Panc1 (cell line): ENCODE measurements around the gene BACH2. TPM values are rescaled to one million over a fixed set of nuclear protein-coding genes. Genes with fewer than 3 reads are reported as not detected.

Experiments used
- ATAC-seq: fragments of 200-7000 bp; cut with Tn5 transposase; 2 replicates; pipeline ENCODE4 v1.9.1; 2020; ENCODE audit warnings: mild to moderate bottlenecking, moderate library complexity
- BruUV-seq: library from RNA; stranded (reverse); fragments of 400-500 nt; replicated peaks from 2 replicates; lab custom pipeline; 2021; lab: Mats Ljungman, UMichigan
- CTCF ChIA-PET: fragments of 300-600 bp; sonication (Branson Sonifier 250); formaldehyde crosslinking; loops from one replicate; lab custom pipeline; 2022; ENCODE audit warnings: antibody characterized with exemption; lab: Charles Lee
- POLR2A ChIA-PET: fragments of 300-600 bp; sonication (Branson Sonifier 250); formaldehyde crosslinking; loops from one replicate; lab custom pipeline; 2022; ENCODE audit warnings: antibody characterized with exemption; lab: Charles Lee
- DNase-seq: peaks from one replicate; pipeline ENCODE4 v3.0.0-alpha.2; 2010; ENCODE audit warnings: low read depth, low spot score
- H3K27ac ChIP-seq: 2 replicates; pipeline ENCODE4 v1.5.1; 2011; ENCODE audit warnings: mild to moderate bottlenecking, low read length, inconsistent platforms
- H3K27me3 ChIP-seq: fragments of 200-500 bp; sonication (Bioruptor generic); 2 replicates; pipeline ENCODE4 v1.6.0; 2014; ENCODE audit warnings: low read length, inconsistent platforms; ENCODE audit not compliant: control insufficient read depth, insufficient read depth
- H3K36me3 ChIP-seq: fragments of 200-500 bp; sonication (Bioruptor generic); 2 replicates; pipeline ENCODE4 v1.5.1; 2014; ENCODE audit warnings: inconsistent platforms, mild to moderate bottlenecking, low read length, moderate library complexity; ENCODE audit not compliant: control insufficient read depth, insufficient read depth
- H3K4me1 ChIP-seq: 2 replicates; pipeline ENCODE4 v1.5.1; 2011; ENCODE audit warnings: inconsistent platforms, mild to moderate bottlenecking, low read length, moderate library complexity; ENCODE audit not compliant: control insufficient read depth, insufficient read depth
- H3K4me3 ChIP-seq, 2 experiments: 2 replicates each; pipeline ENCODE4 v1.5.1; 2011 to 2012; ENCODE audit warnings: low read depth in 2 of 2, low read length in 2 of 2, mild to moderate bottlenecking in 2 of 2, inconsistent platforms in 1 of 2, moderate library complexity in 1 of 2
- H3K9me3 ChIP-seq: fragments of 200-500 bp; sonication (Bioruptor generic); 2 replicates; pipeline ENCODE4 v1.5.1; 2014; ENCODE audit warnings: low read depth, mild to moderate bottlenecking, inconsistent platforms, low read length, moderate library complexity; ENCODE audit not compliant: control insufficient read depth, insufficient read depth
- POLR2AphosphoS5 ChIP-seq: IDR thresholded peaks from 2 replicates; pipeline ENCODE4 v1.6.1; 2012; ENCODE audit warnings: mild to moderate bottlenecking, low read depth, low read length, moderate library complexity
- SIN3A ChIP-seq: IDR thresholded peaks from 2 replicates; pipeline ENCODE4 v1.6.1; 2012; ENCODE audit warnings: low read depth, mild to moderate bottlenecking, low read length, moderate library complexity, borderline replicate concordance; ENCODE audit not compliant: insufficient read depth
- TCF7L2 ChIP-seq: IDR thresholded peaks from 2 replicates; pipeline ENCODE4 v1.6.1; 2011; ENCODE audit warnings: mild to moderate bottlenecking, low read depth, low read length, inconsistent platforms
- in situ Hi-C: cut with HindIII; loops from 2 replicates; pipeline ENCODE4 v1.10.0; 2016; ENCODE audit warnings: low sequenced_read_pairs, low pct_unique_long_range_greater_than_20kb
- intact Hi-C: fragments of 100-400 bp; cut with micrococcal nuclease; formaldehyde crosslinking; loops from one replicate; pipeline ENCODE4 v1.10.0; 2022; ENCODE audit not compliant: unreplicated experiment
- total RNA-seq: library from RNA; stranded (reverse); gene quantifications from one replicate; pipeline ENCODE4 v1.2.1, GENCODE V29; 2021; ENCODE audit not compliant: unreplicated experiment
- TF ChIP-seq, protein P1 (sequence below), 2 experiments: IDR thresholded peaks; 2 replicates each; pipeline ENCODE4 v1.6.1; 2011 to 2012; ENCODE audit warnings: low read depth in 2 of 2, control low read depth in 1 of 2, low read length in 1 of 2, mild to moderate bottlenecking in 1 of 2, moderate library complexity in 1 of 2; ENCODE audit not compliant: insufficient read depth in 1 of 2
- TF ChIP-seq, protein P2 (sequence below): fragments of 450-650 bp; IDR thresholded peaks from 2 replicates; pipeline ENCODE4 v1.5.1; 2017; ENCODE audit warnings: mild to moderate bottlenecking

Gene BACH2
- total RNA-seq, 1 experiment from 2014 or later: 1.6 TPM

- BruUV-seq: no TSS peak
- no peaks in the 10 kb centered on the region for H3K27me3 ChIP-seq
- DNase-seq (no peak), ATAC-seq (no peak)
- no peak for TF ChIP-seq SIN3A
- POLR2A ChIA-PET: no interaction called here
- H3K4me1 ChIP-seq: no peaks in the 10 kb centered on the region
- H3K36me3 ChIP-seq: no peaks in the 10 kb centered on the region
- H3K4me3 ChIP-seq: no peak overlapping the region
- CTCF ChIA-PET: interaction anchor here (0.5 kb wide), 1 partner anchor 180 kb away, joined by 6 read pairs; no protein-coding TSS in a partner anchor
- in situ Hi-C loops (no loop called here), intact Hi-C loops (no loop called here)
- H3K9me3 ChIP-seq: no peaks in the 10 kb centered on the region
- no peak overlapping the region for H3K27ac ChIP-seq
Observed at GRCh38 chr6:90120327-90120726, 176.3 kb downstream of the BACH2 start.

- no peak for ATAC-seq
- in situ Hi-C loops: no loop called here
- no peaks in the 10 kb centered on the region for H3K4me1 ChIP-seq
- TF ChIP-seq SIN3A (no peak), POLR2AphosphoS5 (no peak), TCF7L2 (no peak)
- TF ChIP-seq, protein P1, sequence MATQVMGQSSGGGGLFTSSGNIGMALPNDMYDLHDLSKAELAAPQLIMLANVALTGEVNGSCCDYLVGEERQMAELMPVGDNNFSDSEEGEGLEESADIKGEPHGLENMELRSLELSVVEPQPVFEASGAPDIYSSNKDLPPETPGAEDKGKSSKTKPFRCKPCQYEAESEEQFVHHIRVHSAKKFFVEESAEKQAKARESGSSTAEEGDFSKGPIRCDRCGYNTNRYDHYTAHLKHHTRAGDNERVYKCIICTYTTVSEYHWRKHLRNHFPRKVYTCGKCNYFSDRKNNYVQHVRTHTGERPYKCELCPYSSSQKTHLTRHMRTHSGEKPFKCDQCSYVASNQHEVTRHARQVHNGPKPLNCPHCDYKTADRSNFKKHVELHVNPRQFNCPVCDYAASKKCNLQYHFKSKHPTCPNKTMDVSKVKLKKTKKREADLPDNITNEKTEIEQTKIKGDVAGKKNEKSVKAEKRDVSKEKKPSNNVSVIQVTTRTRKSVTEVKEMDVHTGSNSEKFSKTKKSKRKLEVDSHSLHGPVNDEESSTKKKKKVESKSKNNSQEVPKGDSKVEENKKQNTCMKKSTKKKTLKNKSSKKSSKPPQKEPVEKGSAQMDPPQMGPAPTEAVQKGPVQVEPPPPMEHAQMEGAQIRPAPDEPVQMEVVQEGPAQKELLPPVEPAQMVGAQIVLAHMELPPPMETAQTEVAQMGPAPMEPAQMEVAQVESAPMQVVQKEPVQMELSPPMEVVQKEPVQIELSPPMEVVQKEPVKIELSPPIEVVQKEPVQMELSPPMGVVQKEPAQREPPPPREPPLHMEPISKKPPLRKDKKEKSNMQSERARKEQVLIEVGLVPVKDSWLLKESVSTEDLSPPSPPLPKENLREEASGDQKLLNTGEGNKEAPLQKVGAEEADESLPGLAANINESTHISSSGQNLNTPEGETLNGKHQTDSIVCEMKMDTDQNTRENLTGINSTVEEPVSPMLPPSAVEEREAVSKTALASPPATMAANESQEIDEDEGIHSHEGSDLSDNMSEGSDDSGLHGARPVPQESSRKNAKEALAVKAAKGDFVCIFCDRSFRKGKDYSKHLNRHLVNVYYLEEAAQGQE (IDR thresholded peaks at IDR 0.05; ENCODE audit: insufficient read depth in 1 of 2, low read depth in 2 of 2, low read length in 1 of 2): no peak
- TF ChIP-seq, protein P2, sequence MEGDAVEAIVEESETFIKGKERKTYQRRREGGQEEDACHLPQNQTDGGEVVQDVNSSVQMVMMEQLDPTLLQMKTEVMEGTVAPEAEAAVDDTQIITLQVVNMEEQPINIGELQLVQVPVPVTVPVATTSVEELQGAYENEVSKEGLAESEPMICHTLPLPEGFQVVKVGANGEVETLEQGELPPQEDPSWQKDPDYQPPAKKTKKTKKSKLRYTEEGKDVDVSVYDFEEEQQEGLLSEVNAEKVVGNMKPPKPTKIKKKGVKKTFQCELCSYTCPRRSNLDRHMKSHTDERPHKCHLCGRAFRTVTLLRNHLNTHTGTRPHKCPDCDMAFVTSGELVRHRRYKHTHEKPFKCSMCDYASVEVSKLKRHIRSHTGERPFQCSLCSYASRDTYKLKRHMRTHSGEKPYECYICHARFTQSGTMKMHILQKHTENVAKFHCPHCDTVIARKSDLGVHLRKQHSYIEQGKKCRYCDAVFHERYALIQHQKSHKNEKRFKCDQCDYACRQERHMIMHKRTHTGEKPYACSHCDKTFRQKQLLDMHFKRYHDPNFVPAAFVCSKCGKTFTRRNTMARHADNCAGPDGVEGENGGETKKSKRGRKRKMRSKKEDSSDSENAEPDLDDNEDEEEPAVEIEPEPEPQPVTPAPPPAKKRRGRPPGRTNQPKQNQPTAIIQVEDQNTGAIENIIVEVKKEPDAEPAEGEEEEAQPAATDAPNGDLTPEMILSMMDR: no peak
- no TSS peak for BruUV-seq
- H3K4me3 ChIP-seq: no peak overlapping the region
- CTCF ChIA-PET: no interaction called here
- DNase-seq: no peak
- H3K27me3 ChIP-seq: no peaks in the 10 kb centered on the region
- H3K27ac ChIP-seq: no peak overlapping the region
- H3K36me3 ChIP-seq: no peaks in the 10 kb centered on the region
- no peaks in the 10 kb centered on the region for H3K9me3 ChIP-seq
- intact Hi-C loops: no loop called here
- POLR2A ChIA-PET: no interaction called here
Observed at GRCh38 chr6:90119618-90120017, 177.0 kb downstream of the BACH2 start.

- ATAC-seq: no peak
- intact Hi-C loops (no loop called here), in situ Hi-C loops (no loop called here)
- no peak overlapping the region for H3K4me3 ChIP-seq
- TF ChIP-seq TCF7L2 (no peak), POLR2AphosphoS5 (no peak), SIN3A (no peak)
- TF ChIP-seq, protein P1 (IDR thresholded peaks at IDR 0.05; ENCODE audit: insufficient read depth in 1 of 2, low read depth in 2 of 2, low read length in 1 of 2): no peak
- TF ChIP-seq, protein P2: no peak
- no peaks in the 10 kb centered on the region for H3K4me1 ChIP-seq
- BruUV-seq: no TSS peak
- H3K36me3 ChIP-seq: no peaks in the 10 kb centered on the region
- no peak overlapping the region for H3K27ac ChIP-seq
- CTCF ChIA-PET: no interaction called here
- H3K9me3 ChIP-seq: no peaks in the 10 kb centered on the region
- H3K27me3 ChIP-seq: no peaks in the 10 kb centered on the region
- no peak for DNase-seq
- POLR2A ChIA-PET: no interaction called here
Observed at GRCh38 chr6:90118581-90118980, 178.1 kb downstream of the BACH2 start.
